Occipital lobe (tissue), 2 donors: ENCODE data around the gene CRY1. TPM values are rescaled to one million over a fixed set of nuclear protein-coding genes. Genes with fewer than 3 reads are reported as not detected.

Source experiments
- DNase-seq: peaks from one replicate; lab custom pipeline; 2025; lab: John Stamatoyannopoulos, UW
- total RNA-seq: library from RNA; depleted of rRNA; stranded (reverse); fragments of >200 nt; gene quantifications from one replicate; pipeline ENCODE4 v1.2.3, GENCODE V29; 2014

CRY1 gene
- total RNA-seq, 1 donor from 2014 or later: 39.3 TPM

GRCh38 chr12:106964526-106964925 lies 128.8 kb downstream of the CRY1 start:
- no peak for DNase-seq

GRCh38 chr12:106962286-106962685 lies 131.1 kb downstream of the CRY1 start:
- DNase-seq: no peak

- no peak for DNase-seq
These were observed 132.9 kb downstream of the CRY1 start for GRCh38 chr12:106960443-106960842.

- DNase-seq: no peak
These were observed 135.8 kb downstream of the CRY1 start for GRCh38 chr12:106957583-106957982.

- DNase-seq: peak; percentile 52
These were observed 137.2 kb downstream of the CRY1 start for GRCh38 chr12:106956048-106956578.

GRCh38 chr12:106955377-106956047 lies 137.8 kb downstream of the CRY1 start, which contains the start of gene TMEM263:
Gene TMEM263, plus strand, starts transcription at chr12:106955907. Its CDS starts 11,210 bp downstream, at chr12:106967117.
- peak; percentile 87 for DNase-seq

GRCh38 chr12:106954462-106955376 lies 138.6 kb downstream of the CRY1 start:
- DNase-seq: no peak

GRCh38 chr12:106953352-106954250 lies 139.7 kb downstream of the CRY1 start:
- no peak for DNase-seq

- no peak for DNase-seq
These were observed 142.8 kb downstream of the CRY1 start for GRCh38 chr12:106950591-106950990.

- no peak for DNase-seq
These were observed 145.9 kb downstream of the CRY1 start for GRCh38 chr12:106947461-106947860.

GRCh38 chr12:106945261-106945851 lies 148.0 kb downstream of the CRY1 start:
- DNase-seq: no peak

- no peak for DNase-seq
These were observed 150.6 kb downstream of the CRY1 start for GRCh38 chr12:106942775-106943174.

GRCh38 chr12:106941481-106942156 lies 151.7 kb downstream of the CRY1 start:
- no peak for DNase-seq

Other genes with a start within 250 kb of the CRY1 start
- 44.6 TPM for gene TMEM263, start 137.6 kb downstream of the CRY1 start, total RNA-seq
- 15.8 TPM for gene MTERF2, start 106.4 kb downstream of the CRY1 start, total RNA-seq